IMR-90 (cell line): ENCODE results near the gene NDOR1. TPM values are rescaled to one million over a fixed set of nuclear protein-coding genes. Genes with fewer than 3 reads are reported as not detected.

Experiments
- ATAC-seq: fragments of 200-7000 bp; cut with Tn5 transposase; 2 replicates; pipeline ENCODE4 v1.9.1; 2020; ENCODE audit warnings: low read depth, mild to moderate bottlenecking, moderate library complexity
- BruUV-seq: library from RNA; stranded (reverse); fragments of 400-500 nt; replicated peaks from 2 replicates; lab custom pipeline; 2021; lab: Mats Ljungman, UMichigan
- CTCF ChIA-PET: fragments of 300-600 bp; formaldehyde crosslinking; extraction: SDS; loops from one replicate; lab custom pipeline; 2021; ENCODE audit warnings: antibody characterized with exemption; lab: Yijun Ruan, JAX
- POLR2A ChIA-PET: fragments of 300-600 bp; sonication (Branson Sonifier 250); formaldehyde crosslinking; loops from one replicate; lab custom pipeline; 2022; ENCODE audit warnings: antibody characterized with exemption; ENCODE audit not compliant: unreplicated experiment; lab: Charles Lee
- DNase-seq: peaks from one replicate; pipeline ENCODE4 v3.0.0; 2013
- H2AFZ ChIP-seq: replicated peaks from 2 replicates; pipeline ENCODE3; 2013; ENCODE audit warnings: low read length, mild to moderate bottlenecking; ENCODE audit not compliant: poor library complexity
- H2AK5ac ChIP-seq: 2 replicates; pipeline ENCODE4 v1.6.1; 2013; ENCODE audit warnings: low read depth, low read length, inconsistent platforms
- H2AK9ac ChIP-seq: replicated peaks from 2 replicates; pipeline ENCODE3; 2013; ENCODE audit warnings: mild to moderate bottlenecking, low read depth, low read length, moderate library complexity; ENCODE audit not compliant: poor library complexity
- H2BK120ac ChIP-seq: 2 replicates; pipeline ENCODE4 v1.6.1; 2013; ENCODE audit warnings: low read depth, low read length, inconsistent platforms
- H2BK15ac ChIP-seq: 3 replicates; pipeline ENCODE4 v1.6.1; 2013; ENCODE audit warnings: low read depth, low read length, inconsistent platforms
- H2BK20ac ChIP-seq: 2 replicates; pipeline ENCODE4 v1.6.1; 2013; ENCODE audit warnings: low read depth, mild to moderate bottlenecking, inconsistent platforms, low read length, moderate library complexity
- H2BK5ac ChIP-seq: 2 replicates; pipeline ENCODE4 v1.6.1; 2013; ENCODE audit warnings: mild to moderate bottlenecking, low read depth, low read length, inconsistent platforms; ENCODE audit not compliant: poor library complexity, severe bottlenecking
- H3K14ac ChIP-seq: replicated peaks from 2 replicates; pipeline ENCODE4 v1.6.1; 2013; ENCODE audit warnings: low read depth, low read length, inconsistent platforms
- H3K18ac ChIP-seq: 2 replicates; pipeline ENCODE4 v1.6.1; 2013; ENCODE audit warnings: low read depth, low read length, control low read depth
- H3K23ac ChIP-seq: 2 replicates; pipeline ENCODE4 v1.6.1; 2013; ENCODE audit warnings: low read depth, low read length, inconsistent platforms
- H3K27ac ChIP-seq: 2 replicates; pipeline ENCODE4 v1.5.1; 2013; ENCODE audit warnings: mild to moderate bottlenecking, control low read depth, low read length; ENCODE audit not compliant: insufficient read depth
- H3K27me3 ChIP-seq: 2 replicates; pipeline ENCODE4 v1.6.1; 2013; ENCODE audit warnings: low read length; ENCODE audit not compliant: control insufficient read depth, insufficient read depth
- H3K36me3 ChIP-seq: 2 replicates; pipeline ENCODE4 v1.6.1; 2013; ENCODE audit warnings: low read length, mixed read lengths; ENCODE audit not compliant: control insufficient read depth, insufficient read depth
- H3K4ac ChIP-seq: 2 replicates; pipeline ENCODE4 v1.6.1; 2013; ENCODE audit warnings: low read depth, low read length, inconsistent platforms
- H3K4me1 ChIP-seq: 2 replicates; pipeline ENCODE4 v1.6.1; 2013; ENCODE audit warnings: low read length, mixed read lengths; ENCODE audit not compliant: control insufficient read depth, insufficient read depth
- H3K4me2 ChIP-seq: 2 replicates; pipeline ENCODE4 v1.6.1; 2013; ENCODE audit warnings: low read depth, mild to moderate bottlenecking, control low read depth, low read length, moderate library complexity
- H3K4me3 ChIP-seq: 2 replicates; pipeline ENCODE4 v1.5.1; 2013; ENCODE audit warnings: low read depth, mild to moderate bottlenecking, control low read depth, low read length, moderate library complexity; ENCODE audit not compliant: insufficient read depth
- H3K56ac ChIP-seq: 2 replicates; pipeline ENCODE4 v1.6.1; 2013; ENCODE audit warnings: low read length, inconsistent platforms; ENCODE audit not compliant: insufficient read depth; ENCODE audit errors: extremely low read depth
- H3K79me1 ChIP-seq, 2 experiments: 2 replicates each; pipeline ENCODE4 v1.6.1; 2013; ENCODE audit warnings: low read length in 2 of 2, inconsistent platforms in 1 of 2, low read depth in 1 of 2
- H3K9ac ChIP-seq: 2 replicates; pipeline ENCODE4 v1.6.1; 2013; ENCODE audit warnings: low read depth, low read length, control low read depth
- H3K9me1 ChIP-seq: 2 replicates; pipeline ENCODE4 v1.6.1; 2013; ENCODE audit warnings: low read length, inconsistent platforms; ENCODE audit not compliant: insufficient read depth
- H3K9me3 ChIP-seq: 2 replicates; pipeline ENCODE4 v1.6.1; 2013; ENCODE audit warnings: low read length; ENCODE audit not compliant: control insufficient read depth, insufficient read depth
- H4K20me1 ChIP-seq: 2 replicates; pipeline ENCODE4 v1.6.1; 2013; ENCODE audit warnings: low read length, inconsistent platforms; ENCODE audit not compliant: insufficient read depth
- H4K5ac ChIP-seq: 2 replicates; pipeline ENCODE4 v1.6.1; 2013; ENCODE audit warnings: mild to moderate bottlenecking, low read depth, low read length, control low read depth
- H4K8ac ChIP-seq, 2 experiments: 2 replicates each; pipeline ENCODE4 v1.6.1; 2013; ENCODE audit warnings: low read depth in 2 of 2, low read length in 2 of 2, control low read depth in 1 of 2, inconsistent platforms in 1 of 2
- H4K91ac ChIP-seq: 2 replicates; pipeline ENCODE4 v1.6.1; 2013; ENCODE audit warnings: low read depth, low read length, inconsistent platforms; ENCODE audit not compliant: insufficient read depth
- BHLHE40 ChIP-seq: fragments of 150-350 bp; IDR thresholded peaks from 2 replicates; pipeline ENCODE4 v1.6.1; 2016; ENCODE audit warnings: mild to moderate bottlenecking, low read depth, low read length
- CTCF ChIP-seq: conservative IDR thresholded peaks from 2 replicates; pipeline ENCODE4 v1.5.1; 2012; ENCODE audit warnings: mild to moderate bottlenecking, low read depth, low read length, improper control_type of control experiment
- ELK1 ChIP-seq: fragments of 150-350 bp; IDR thresholded peaks from 2 replicates; pipeline ENCODE4 v1.6.1; 2016; ENCODE audit warnings: low read depth, mild to moderate bottlenecking, low read length, moderate library complexity, borderline replicate concordance
- MAZ ChIP-seq: IDR thresholded peaks from 2 replicates; pipeline ENCODE4 v1.6.1; 2012; ENCODE audit warnings: low read depth, mild to moderate bottlenecking, low read length, improper control_type of control experiment, moderate library complexity, borderline replicate concordance
- MXI1 ChIP-seq: IDR thresholded peaks from 2 replicates; pipeline ENCODE4 v1.6.1; 2012; ENCODE audit warnings: low read depth, mild to moderate bottlenecking, low read length, moderate library complexity, borderline replicate concordance
- NFE2L2 ChIP-seq: fragments of 150-350 bp; IDR thresholded peaks from 2 replicates; pipeline ENCODE4 v1.6.1; 2016; ENCODE audit warnings: low read depth, mild to moderate bottlenecking, low read length
- RAD21 ChIP-seq: IDR thresholded peaks from 2 replicates; pipeline ENCODE4 v1.6.1; 2012; ENCODE audit warnings: low read length, improper control_type of control experiment
- RFX5 ChIP-seq: IDR thresholded peaks from 2 replicates; pipeline ENCODE4 v1.8.0; 2012; ENCODE audit warnings: low read depth, mild to moderate bottlenecking, low read length, moderate library complexity
- USF2 ChIP-seq: fragments of 150-350 bp; IDR thresholded peaks from 2 replicates; pipeline ENCODE4 v1.6.1; 2017; ENCODE audit warnings: mild to moderate bottlenecking, antibody characterized with exemption, low read length, low read depth
- WGBS, 2 experiments: methylation state at CpG; one replicate each; pipeline versions ENCODE4 v1.1.5 to v1.1.7; 2013; ENCODE audit warnings: missing lambda C conversion rate in 2 of 2; ENCODE audit not compliant: insufficient read length in 1 of 2; ENCODE audit errors: extremely low coverage in 2 of 2; 5-methylcytosine and 5-hydroxymethylcytosine counted together
- dilution Hi-C: fragments of 300-500 bp; cut with HindIII; formaldehyde crosslinking; loops from one replicate; pipeline ENCODE4 v1.14.3; 2018; ENCODE audit warnings: low sequenced_read_pairs; ENCODE audit not compliant: unreplicated experiment
- in situ Hi-C: fragments of 300-500 bp; cut with MboI; formaldehyde crosslinking; loops from 3 replicates; pipeline ENCODE4 v1.14.3; 2019; ENCODE audit warnings: low sequenced_read_pairs, inconsistent platforms, mixed read lengths
- intact Hi-C: fragments of 100-400 bp; cut with micrococcal nuclease; formaldehyde crosslinking; loops from 2 replicates; pipeline ENCODE4 v1.10.0; 2022
- polyA plus RNA-seq, 3 experiments: library from polyadenylated mRNA; depleted of rRNA; stranded (reverse); fragments of >200 nt; gene quantifications; 2 replicates each; pipeline ENCODE4 v1.2.3, GENCODE V29; 2012; ENCODE audit warnings: low replicate concordance in 1 of 3
- total RNA-seq: library from RNA; depleted of rRNA; stranded (reverse); fragments of >200 nt; gene quantifications from 2 replicates; pipeline ENCODE4 v1.2.3, GENCODE V29; 2012

The NDOR1 gene
- total and polyA plus RNA-seq, 2 of the 4 experiments (the other 2 are of a cell fraction) = 0.90 to 10.6 TPM

GRCh38 chr9:137223078-137223970 lies 17.8 kb downstream of the NDOR1 start:
- peak overlapping the region; percentile 79 for H2BK5ac ChIP-seq
- peak overlapping the region; percentile 86 for H2AK9ac ChIP-seq
- H2AFZ ChIP-seq = peak overlapping the region; percentile 93
- no peaks in the 10 kb centered on the region for H4K20me1 ChIP-seq
- no peaks in the 10 kb centered on the region for H3K36me3 ChIP-seq
- ChIA-PET POLR2A (interaction anchor here (1.1 kb wide), 1 partner anchor 15 kb away, joined by 6 read pairs; no protein-coding TSS in a partner anchor), CTCF (interaction anchor here (0.8 kb wide), 1 partner anchor 177 kb away, joined by 4 read pairs; the partner anchor contains the start of gene NPDC1)
- no TSS peak for BruUV-seq
- peak overlapping the region; percentile 88 for H3K4ac ChIP-seq
- no peak overlapping the region for H2BK120ac ChIP-seq
- no peak overlapping the region for H2BK20ac ChIP-seq
- peak overlapping the region; percentile 64; the same call in 1 of the 2 replicates for H4K91ac ChIP-seq
- intact Hi-C loops (no loop called here), dilution Hi-C loops (no loop called here), in situ Hi-C loops (no loop called here)
- H2AK5ac ChIP-seq = peak overlapping the region; percentile 96
- peak overlapping the region; percentile 90 for H3K14ac ChIP-seq
- no peak overlapping the region; the same call in 1 of the 2 replicates for H3K18ac ChIP-seq
- H3K79me1 ChIP-seq = peaks cover 0 to 4% of the 10 kb centered on the region in 2 experiments; a peak in 1 of 4 replicates
- TF ChIP-seq RAD21 (no peak), ELK1 (no peak), NFE2L2 (no peak), BHLHE40 (no peak), USF2 (0 out of 2 replicates have a peak, but pooled peaks have one; percentile 3), RFX5 (no peak), MAZ (peak; percentile 14; the same call in 1 of the 2 replicates), CTCF (no peak), MXI1 (peak; percentile 14; the same call in 1 of the 2 replicates)
- peak overlapping the region; percentile 96 for H3K27ac ChIP-seq
- H4K8ac ChIP-seq = peak overlapping the region; percentile 95
- H3K4me1 ChIP-seq = peaks cover 19% of the 10 kb centered on the region
- peak overlapping the region; percentile 89 for H4K5ac ChIP-seq
- H3K23ac ChIP-seq = peak overlapping the region; percentile 58; the same call in 1 of the 2 replicates
- peaks cover 3% of the 10 kb centered on the region; the same call in 1 of the 2 replicates for H3K9me1 ChIP-seq
- no peaks in the 10 kb centered on the region for H3K27me3 ChIP-seq
- peak overlapping the region; percentile 88 for H3K4me2 ChIP-seq
- H3K9me3 ChIP-seq = no peaks in the 10 kb centered on the region
- H2BK15ac ChIP-seq = no peak overlapping the region
- peak; percentile 97 for DNase-seq
- H3K56ac ChIP-seq = peak overlapping the region; percentile 62; the same call in 1 of the 2 replicates
- peak; percentile 93 for ATAC-seq
- H3K9ac ChIP-seq = peak overlapping the region; percentile 97
- WGBS, 2 experiments = 1% methylated on average over 36 of the region's 63 CpGs; no CpG with 5 or more reads in 1 of the 2 experiments
- H3K4me3 ChIP-seq = peak overlapping the region; percentile 89
